ENCODE results near the gene AADAC. TPM values are rescaled to one million over a fixed set of nuclear protein-coding genes. Genes with fewer than 3 reads are reported as not detected.

Gene AADAC
- total RNA-seq, 2 donors from 2014 or later = not detected

DNA sequence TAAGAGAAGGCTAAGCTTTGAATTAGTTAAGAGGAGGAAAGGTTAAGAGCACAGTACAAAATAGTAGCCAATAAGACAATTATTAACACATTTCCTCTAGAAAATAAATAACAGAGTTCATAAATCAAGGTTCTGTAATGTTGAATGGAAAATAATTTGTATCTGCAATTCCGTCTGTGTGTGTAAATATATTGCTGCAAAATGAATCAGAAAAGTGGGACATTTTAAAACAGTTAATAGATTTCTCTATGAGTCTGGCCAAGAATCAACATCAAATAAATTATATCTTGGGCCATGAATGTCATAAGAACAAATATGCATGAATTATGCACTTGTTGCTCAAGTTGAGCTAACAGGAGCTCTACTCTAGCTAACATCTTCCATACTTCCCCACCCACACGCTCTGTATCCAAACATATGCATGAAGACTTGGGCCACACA lies 45.3 kb downstream of the AADAC start:
- no peak for DNase-seq
- H3K36me3 Mint-ChIP-seq (ENCODE audit: low read depth) = no peaks in the 10 kb centered on the region
- H3K4me1 ChIP-seq (ENCODE audit: control insufficient read depth, insufficient read depth, low read length) = no peaks in the 10 kb centered on the region
- H3K27ac Mint-ChIP-seq = no peak overlapping the region
- no peak overlapping the region for H3K4me3 Mint-ChIP-seq
- H3K27ac ChIP-seq (ENCODE audit: low read depth, low read length) = no peak overlapping the region
- H3K4me3 ChIP-seq (ENCODE audit: low read length) = no peak overlapping the region
- H3K9me3 ChIP-seq (ENCODE audit: control insufficient read depth, low read length) = no peaks in the 10 kb centered on the region
- 87% methylated on average over 2 of the region's 2 CpGs; no CpG with 5 or more reads in 1 of the 2 experiments for WGBS, 2 experiments (ENCODE audit: insufficient coverage in 1 of 2, insufficient read length in 1 of 2)
- no peaks in the 10 kb centered on the region for H3K36me3 ChIP-seq (ENCODE audit: control insufficient read depth, insufficient read depth, low read length)
- H3K27me3 ChIP-seq (ENCODE audit: control insufficient read depth, insufficient read depth, low read length, poor library complexity, severe bottlenecking) = no peaks in the 10 kb centered on the region
- TF ChIP-seq, protein P1, sequence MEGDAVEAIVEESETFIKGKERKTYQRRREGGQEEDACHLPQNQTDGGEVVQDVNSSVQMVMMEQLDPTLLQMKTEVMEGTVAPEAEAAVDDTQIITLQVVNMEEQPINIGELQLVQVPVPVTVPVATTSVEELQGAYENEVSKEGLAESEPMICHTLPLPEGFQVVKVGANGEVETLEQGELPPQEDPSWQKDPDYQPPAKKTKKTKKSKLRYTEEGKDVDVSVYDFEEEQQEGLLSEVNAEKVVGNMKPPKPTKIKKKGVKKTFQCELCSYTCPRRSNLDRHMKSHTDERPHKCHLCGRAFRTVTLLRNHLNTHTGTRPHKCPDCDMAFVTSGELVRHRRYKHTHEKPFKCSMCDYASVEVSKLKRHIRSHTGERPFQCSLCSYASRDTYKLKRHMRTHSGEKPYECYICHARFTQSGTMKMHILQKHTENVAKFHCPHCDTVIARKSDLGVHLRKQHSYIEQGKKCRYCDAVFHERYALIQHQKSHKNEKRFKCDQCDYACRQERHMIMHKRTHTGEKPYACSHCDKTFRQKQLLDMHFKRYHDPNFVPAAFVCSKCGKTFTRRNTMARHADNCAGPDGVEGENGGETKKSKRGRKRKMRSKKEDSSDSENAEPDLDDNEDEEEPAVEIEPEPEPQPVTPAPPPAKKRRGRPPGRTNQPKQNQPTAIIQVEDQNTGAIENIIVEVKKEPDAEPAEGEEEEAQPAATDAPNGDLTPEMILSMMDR (conservative IDR thresholded peaks at IDR 0.05) = no peak
- H3K27me3 Mint-ChIP-seq (ENCODE audit: insufficient read depth) = no peaks in the 10 kb centered on the region
- no peaks in the 10 kb centered on the region for H3K9me3 Mint-ChIP-seq
- no peaks in the 10 kb centered on the region for H3K4me1 Mint-ChIP-seq
- no peak overlapping the region for H3K9ac ChIP-seq (ENCODE audit: extremely low read depth, low read length, poor library complexity, severe bottlenecking)

GRCh38 chr3:151859905-151860304 lies 46.0 kb downstream of the AADAC start:
- H3K27me3 Mint-ChIP-seq (ENCODE audit: insufficient read depth) = no peaks in the 10 kb centered on the region
- H3K9me3 ChIP-seq (ENCODE audit: control insufficient read depth, low read length) = no peaks in the 10 kb centered on the region

GRCh38 chr3:151863611-151864010 lies 49.7 kb downstream of the AADAC start:
- 95% methylated on average over 2 of the region's 2 CpGs for WGBS, 2 experiments (ENCODE audit: insufficient coverage in 1 of 2, insufficient read length in 1 of 2)

More at GRCh38 chr3:151859905-151860304, 46.0 kb downstream of the AADAC start:
- H3K27me3 ChIP-seq (ENCODE audit: control insufficient read depth, insufficient read depth, low read length, poor library complexity, severe bottlenecking) = no peaks in the 10 kb centered on the region
- DNase-seq = no peak
- no peaks in the 10 kb centered on the region for H3K9me3 Mint-ChIP-seq
- H3K4me3 ChIP-seq (ENCODE audit: low read length) = no peak overlapping the region
- H3K36me3 ChIP-seq (ENCODE audit: control insufficient read depth, insufficient read depth, low read length) = no peaks in the 10 kb centered on the region
- no peak overlapping the region for H3K27ac ChIP-seq (ENCODE audit: low read depth, low read length)
- H3K4me1 Mint-ChIP-seq = no peaks in the 10 kb centered on the region
- TF ChIP-seq, protein P1 (conservative IDR thresholded peaks at IDR 0.05) = no peak
- H3K9ac ChIP-seq (ENCODE audit: extremely low read depth, low read length, poor library complexity, severe bottlenecking) = no peak overlapping the region
- H3K4me1 ChIP-seq (ENCODE audit: control insufficient read depth, insufficient read depth, low read length) = no peaks in the 10 kb centered on the region
- no peaks in the 10 kb centered on the region for H3K36me3 Mint-ChIP-seq (ENCODE audit: low read depth)
- H3K27ac Mint-ChIP-seq = no peak overlapping the region
- H3K4me3 Mint-ChIP-seq = no peak overlapping the region

More at GRCh38 chr3:151863611-151864010, 49.7 kb downstream of the AADAC start:
- no peak overlapping the region for H3K27ac Mint-ChIP-seq
- Histone ChIP-seq H3K9ac (ENCODE audit: extremely low read depth, low read length, poor library complexity, severe bottlenecking) (no peak overlapping the region), H3K27me3 (ENCODE audit: control insufficient read depth, insufficient read depth, low read length, poor library complexity, severe bottlenecking) (no peaks in the 10 kb centered on the region), H3K4me1 (ENCODE audit: control insufficient read depth, insufficient read depth, low read length) (no peaks in the 10 kb centered on the region), H3K4me3 (ENCODE audit: low read length) (no peak overlapping the region), H3K27ac (ENCODE audit: low read depth, low read length) (no peak overlapping the region), H3K9me3 (ENCODE audit: control insufficient read depth, low read length) (no peaks in the 10 kb centered on the region), H3K36me3 (ENCODE audit: control insufficient read depth, insufficient read depth, low read length) (no peaks in the 10 kb centered on the region)
- TF ChIP-seq, protein P1 (conservative IDR thresholded peaks at IDR 0.05) = no peak
- no peaks in the 10 kb centered on the region for H3K9me3 Mint-ChIP-seq
- H3K36me3 Mint-ChIP-seq (ENCODE audit: low read depth) = no peaks in the 10 kb centered on the region
- H3K4me3 Mint-ChIP-seq = no peak overlapping the region
- H3K27me3 Mint-ChIP-seq (ENCODE audit: insufficient read depth) = no peaks in the 10 kb centered on the region
- H3K4me1 Mint-ChIP-seq = no peaks in the 10 kb centered on the region
- DNase-seq = no peak
